OCI-LY1 (cell line): ENCODE results near the gene GDA.

ENCODE experiments used
- H2AFZ ChIP-seq: fragments of 200-600 bp; sonication (generic), shearing (Covaris generic); 2 replicates; pipeline ENCODE4 v1.6.0; 2014; ENCODE audit warnings: antibody characterized with exemption, mild to moderate bottlenecking, low read length
- H3F3A ChIP-seq: fragments of 200-600 bp; sonication (generic), shearing (Covaris generic); 2 replicates; pipeline ENCODE4 v1.6.0; 2014; ENCODE audit warnings: mild to moderate bottlenecking, antibody characterized with exemption, low read length, moderate library complexity; ENCODE audit not compliant: insufficient read depth
- H3K27ac ChIP-seq: fragments of 200-600 bp; sonication (generic); 2 replicates; pipeline ENCODE4 v1.5.1; 2014; ENCODE audit warnings: low read length, mixed run types, mild to moderate bottlenecking, low read depth; ENCODE audit not compliant: poor library complexity, severe bottlenecking
- H3K27me3 ChIP-seq: fragments of 200-600 bp; sonication (generic); 2 replicates; pipeline ENCODE4 v1.6.0; 2014; ENCODE audit warnings: antibody characterized with exemption, mild to moderate bottlenecking, low read length, moderate library complexity; ENCODE audit not compliant: insufficient read depth
- H3K36me3 ChIP-seq: fragments of 200-600 bp; sonication (generic); 2 replicates; pipeline ENCODE4 v1.6.1; 2014; ENCODE audit warnings: mild to moderate bottlenecking, antibody characterized with exemption, low read length, moderate library complexity, mixed read lengths; ENCODE audit not compliant: insufficient read depth
- H3K4me1 ChIP-seq: fragments of 200-600 bp; sonication (generic); 2 replicates; pipeline ENCODE4 v1.5.1; 2014; ENCODE audit warnings: mild to moderate bottlenecking, low read length, moderate library complexity; ENCODE audit not compliant: insufficient read depth, severe bottlenecking
- H3K4me2 ChIP-seq: fragments of 200-600 bp; sonication (generic), shearing (Covaris generic); 2 replicates; pipeline ENCODE4 v1.6.1; 2014; ENCODE audit warnings: low read length
- H3K4me3 ChIP-seq: fragments of 200-600 bp; sonication (generic); 2 replicates; pipeline ENCODE4 v1.5.1; 2014; ENCODE audit warnings: low read length, low read depth, mild to moderate bottlenecking, mixed read lengths; ENCODE audit not compliant: poor library complexity, severe bottlenecking
- H3K79me2 ChIP-seq: fragments of 200-600 bp; shearing (Covaris generic); 2 replicates; pipeline ENCODE4 v1.6.1; 2016; ENCODE audit warnings: mixed run types, low read length, mixed read lengths; ENCODE audit not compliant: insufficient read depth
- H3K9ac ChIP-seq: fragments of 200-600 bp; sonication (generic), shearing (Covaris generic); 2 replicates; pipeline ENCODE4 v1.6.1; 2014; ENCODE audit warnings: mild to moderate bottlenecking, low read length, mixed read lengths
- H3K9me2 ChIP-seq: fragments of 200-600 bp; sonication (generic), shearing (Covaris generic); 2 replicates; pipeline ENCODE4 v1.6.1; 2014; ENCODE audit warnings: low read depth, mild to moderate bottlenecking, low read length, mixed read lengths
- H3K9me3 ChIP-seq: fragments of 200-600 bp; shearing (Covaris generic); 2 replicates; pipeline ENCODE4 v1.6.1; 2014; ENCODE audit warnings: low read length, mixed read lengths
- H4K20me1 ChIP-seq: fragments of 200-600 bp; sonication (generic), shearing (Covaris generic); 2 replicates; pipeline ENCODE4 v1.6.0; 2016; ENCODE audit warnings: mild to moderate bottlenecking, low read length; ENCODE audit not compliant: insufficient read depth
- CTCF ChIP-seq: fragments of 200-600 bp; sonication (generic), shearing (Covaris generic); IDR thresholded peaks from 2 replicates; pipeline ENCODE4 v1.5.1; 2017; ENCODE audit warnings: mild to moderate bottlenecking, antibody characterized with exemption, low read length, moderate library complexity, mixed read lengths
- EZH2 ChIP-seq: fragments of 200-600 bp; sonication (generic), shearing (Covaris generic); IDR thresholded peaks from 2 replicates; pipeline ENCODE4 v1.8.0; 2017; ENCODE audit warnings: borderline replicate concordance, mixed run types, mild to moderate bottlenecking, antibody characterized with exemption, low read length, moderate library complexity, mixed read lengths

The GDA gene

GRCh38 chr9:72165821-72166547 is 16.7 kb downstream of the GDA start:
- no peaks in the 10 kb centered on the region for H3K9me3 ChIP-seq

GRCh38 chr9:72168075-72168474 is 18.8 kb downstream of the GDA start:
- Histone ChIP-seq H3K27ac (no peak overlapping the region), H3K9me2 (no peaks in the 10 kb centered on the region), H2AFZ (no peak overlapping the region), H3F3A (no peaks in the 10 kb centered on the region), H3K4me3 (no peak overlapping the region), H3K9me3 (no peaks in the 10 kb centered on the region), H3K79me2 (no peaks in the 10 kb centered on the region), H3K9ac (no peak overlapping the region), H3K4me1 (no peaks in the 10 kb centered on the region), H3K36me3 (no peaks in the 10 kb centered on the region), H3K4me2 (no peak overlapping the region), H4K20me1 (no peaks in the 10 kb centered on the region), H3K27me3 (no peaks in the 10 kb centered on the region)
- TF ChIP-seq EZH2 (no peak), CTCF (no peak)

More at GRCh38 chr9:72165821-72166547, 16.7 kb downstream of the GDA start:
- no peaks in the 10 kb centered on the region for H3F3A ChIP-seq
- no peak overlapping the region for H3K4me2 ChIP-seq
- H3K4me3 ChIP-seq, result no peak overlapping the region
- no peak overlapping the region for H3K9ac ChIP-seq
- H3K36me3 ChIP-seq, result no peaks in the 10 kb centered on the region
- no peaks in the 10 kb centered on the region for H3K4me1 ChIP-seq
- H3K9me2 ChIP-seq, result no peaks in the 10 kb centered on the region
- no peaks in the 10 kb centered on the region for H3K79me2 ChIP-seq
- TF ChIP-seq CTCF (no peak), EZH2 (no peak)
- no peaks in the 10 kb centered on the region for H3K27me3 ChIP-seq
- no peak overlapping the region for H3K27ac ChIP-seq
- no peak overlapping the region for H2AFZ ChIP-seq
- no peaks in the 10 kb centered on the region for H4K20me1 ChIP-seq

- no peaks in the 10 kb centered on the region for H3K4me1 ChIP-seq
- H2AFZ ChIP-seq, result no peak overlapping the region
- H4K20me1 ChIP-seq, result no peaks in the 10 kb centered on the region
- H3F3A ChIP-seq, result no peaks in the 10 kb centered on the region
- H3K27me3 ChIP-seq, result no peaks in the 10 kb centered on the region
- no peaks in the 10 kb centered on the region for H3K36me3 ChIP-seq
- H3K27ac ChIP-seq, result no peak overlapping the region
- no peaks in the 10 kb centered on the region for H3K79me2 ChIP-seq
- no peak overlapping the region for H3K4me2 ChIP-seq
- no peak overlapping the region for H3K4me3 ChIP-seq
- no peak for TF ChIP-seq EZH2
- no peak for TF ChIP-seq CTCF
- H3K9ac ChIP-seq, result no peak overlapping the region
- no peaks in the 10 kb centered on the region for H3K9me3 ChIP-seq
- H3K9me2 ChIP-seq, result no peaks in the 10 kb centered on the region
Observed at GRCh38 chr9:72169178-72169577, 19.9 kb downstream of the GDA start.
